NOMO-1 treated with dmso at 0.1 percent for 144 hours (cell line): ENCODE measurements around the gene BBS12.
A peak's percentile ranks its signal among the peaks of the same experiment; 100 is the strongest.

Experiments used
- DNase-seq: peaks from one replicate; lab custom pipeline; 2025; ENCODE audit not compliant: unreplicated experiment; lab: John Stamatoyannopoulos, UW

The BBS12 gene

GRCh38 chr4:122712782-122713181 is 19.7 kb upstream of the BBS12 start:
- DNase-seq = peak; percentile 41

GRCh38 chr4:122715221-122715620 is 17.3 kb upstream of the BBS12 start:
- no peak for DNase-seq

GRCh38 chr4:122716825-122717448 is 15.6 kb upstream of the BBS12 start:
- no peak for DNase-seq

GRCh38 chr4:122718281-122718680 is 14.2 kb upstream of the BBS12 start:
- no peak for DNase-seq

- no peak for DNase-seq
These were observed 10.2 kb upstream of the BBS12 start for GRCh38 chr4:122722256-122722655.

- DNase-seq = no peak
These were observed 3.6 kb upstream of the BBS12 start for GRCh38 chr4:122728856-122729255.

GRCh38 chr4:122731676-122732075 is 828 bp upstream of the BBS12 start:
- DNase-seq = no peak

- no peak for DNase-seq
These were observed 1.2 kb downstream of the BBS12 start for GRCh38 chr4:122733787-122734120.

GRCh38 chr4:122739174-122739573 is 6.7 kb downstream of the BBS12 start:
- peak; percentile 26 for DNase-seq

GRCh38 chr4:122742933-122743829 is 10.7 kb downstream of the BBS12 start:
- no peak for DNase-seq

- peak; percentile 70 for DNase-seq
These were observed 11.7 kb downstream of the BBS12 start for GRCh38 chr4:122744229-122744628.

- DNase-seq = no peak
These were observed 14.0 kb downstream of the BBS12 start for GRCh38 chr4:122746485-122746965.

GRCh38 chr4:122747068-122747467 is 14.6 kb downstream of the BBS12 start:
- no peak for DNase-seq

- no peak for DNase-seq
These were observed 15.4 kb downstream of the BBS12 start for GRCh38 chr4:122747883-122748282.

GRCh38 chr4:122749704-122750454 is 17.4 kb downstream of the BBS12 start:
- no peak for DNase-seq

- no peak for DNase-seq
These were observed 23.2 kb downstream of the BBS12 start for GRCh38 chr4:122755675-122756074.

- DNase-seq = no peak
These were observed 25.5 kb downstream of the BBS12 start for GRCh38 chr4:122758033-122758432.

- no peak for DNase-seq
These were observed 27.3 kb downstream of the BBS12 start for GRCh38 chr4:122759639-122760310.

GRCh38 chr4:122762520-122762919 is 30.0 kb downstream of the BBS12 start:
- DNase-seq = peak; percentile 7

GRCh38 chr4:122762966-122763716 is 30.6 kb downstream of the BBS12 start:
- no peak for DNase-seq
